Adrenal gland (tissue), 12 donors: ENCODE measurements around the gene HNMT. TPM values are rescaled to one million over a fixed set of nuclear protein-coding genes. Genes with fewer than 3 reads are reported as not detected.

Experiments
- DNase-seq, 7 donors: peaks; one replicate each; pipeline ENCODE4 v3.0.0-alpha.2; 2019 to 2020
- H3K27ac ChIP-seq, 5 donors: fragments of 200-600 bp; sonication (generic) in 4 of 5; 1 replicate in 3 of 5; 2 replicates in 2 of 5; pipeline versions ENCODE4 v1.5.1 to v1.8.0; 2016 to 2020; ENCODE audit warnings: mild to moderate bottlenecking in 1 of 5
- H3K27me3 ChIP-seq: fragments of 200-600 bp; 2 replicates; pipeline ENCODE4 v1.8.0; 2021
- H3K36me3 ChIP-seq, 2 donors: fragments of 200-600 bp; replicated peaks in 1 of 2; 1 replicate in 1 of 2; 2 replicates in 1 of 2; pipeline versions ENCODE4 v1.5.1 to v1.8.0; 2018 to 2022
- H3K4me1 ChIP-seq, 2 donors: fragments of 200-600 bp; replicated peaks in 1 of 2; 1 replicate in 1 of 2; 2 replicates in 1 of 2; pipeline versions ENCODE4 v1.5.1 to v1.8.0; 2018 to 2021
- H3K4me3 ChIP-seq, 4 donors: fragments of 200-600 bp; sonication (generic) in 3 of 4; one replicate each; pipeline ENCODE4 v1.5.1; 2016 to 2018
- H3K9me3 ChIP-seq, 3 donors: fragments of 200-600 bp; sonication (generic) in 1 of 3; replicated peaks in 1 of 3; 1 replicate in 2 of 3; 2 replicates in 1 of 3; pipeline versions ENCODE4 v1.5.1 to v1.8.0; 2016 to 2021
- CTCF ChIP-seq, 6 experiments: fragments of 450-650 bp in 4 of 6; fragments of 200-600 bp in 2 of 6; sonication (generic) in 1 of 6; IDR thresholded peaks; 1 replicate in 5 of 6; 2 replicates in 1 of 6; pipeline versions ENCODE4 v1.5.1 to v1.8.0; 2016 to 2021; ENCODE audit warnings: antibody characterized with exemption in 6 of 6, mild to moderate bottlenecking in 2 of 6, moderate library complexity in 1 of 6
- POLR2A ChIP-seq, 2 donors: fragments of 450-650 bp; IDR thresholded peaks; one replicate each; pipeline ENCODE4 v1.6.1; 2017; ENCODE audit warnings: antibody characterized with exemption in 2 of 2, mild to moderate bottlenecking in 2 of 2, moderate library complexity in 1 of 2
- WGBS, 4 donors: extraction: QIAGEN DNeasy Blood & Tissue Kit in 2 of 4; methylation state at CpG; one replicate each; pipeline versions ENCODE4 v1.1.5 to v1.1.7; 2013 to 2017; 5-methylcytosine and 5-hydroxymethylcytosine counted together
- intact Hi-C, 2 donors: fragments of 100-400 bp; cut with DNase I; formaldehyde crosslinking; loops; one replicate each; pipeline versions ENCODE4 v1.14.1 to v1.15.0; 2022 to 2023
- polyA plus RNA-seq, 3 donors: library from polyadenylated mRNA; stranded (reverse); fragments of 200-250 nt in 2 of 3; fragments of 350-450 nt in 1 of 3; fragmentation: Illumina TruSeq in 1 of 3; extraction: RNeasy Lipid Tissue Mini Kit (QIAGEN cat#74804) in 1 of 3; gene quantifications; one replicate each; pipeline ENCODE4 v1.2.3, GENCODE V29; 2013 to 2014
- total RNA-seq, 9 donors: library from RNA; depleted of rRNA in 4 of 9; stranded (reverse); fragments of >200 nt in 4 of 9; fragments of 120-200 nt in 1 of 9; fragmentation: NEBNext Ultra II Directional in 1 of 9; extraction: Animal tissue kit (Norgen Biotek cat#: 25700) in 1 of 9; gene quantifications; one replicate each; pipeline versions ENCODE4 v1.1.0 to v1.2.4, GENCODE V29; 2013 to 2023
- donor health status: healthy with polysubstance abuse.
- donor health status: Bipolar disorder and iron deficiency.
- donor health status: DM: yes; HTN: yes; CAD: no.
- donor health status: DM: no; HTN: no; CAD: no.
- donor health status: DM: no; HTN: no; CAD: no.
- donor health status: DM: yes; HTN: yes; CAD: no.

Gene HNMT
- total and polyA plus RNA-seq, 12 donors: 4.5 to 53.7 (median 21.3) TPM

- H3K9me3 ChIP-seq: no peaks in the 10 kb centered on the region
- no peak overlapping the region for H3K27ac ChIP-seq
- TF ChIP-seq CTCF (IDR thresholded peaks at IDR 0.05): no peak
- no peak for TF ChIP-seq POLR2A (IDR thresholded peaks at IDR 0.05)
- intact Hi-C loops: no loop called here
- no peak for DNase-seq
- H3K4me3 ChIP-seq: no peak overlapping the region
- H3K27me3 ChIP-seq: no peaks in the 10 kb centered on the region
- H3K36me3 ChIP-seq: no peaks in the 10 kb centered on the region
- H3K4me1 ChIP-seq: no peaks in the 10 kb centered on the region
Observed at GRCh38 chr2:138000796-138001195, 36.5 kb downstream of the HNMT start.

GRCh38 chr2:138003411-138003810, 39.1 kb downstream of the HNMT start:
- WGBS, 4 donors: 26 to 58% (median 37%) methylated on average over 1 of the region's 1 CpG

GRCh38 chr2:138007431-138007830, 43.2 kb downstream of the HNMT start:
- 89 to 96% (median 94%) methylated on average over 2 of the region's 2 CpGs for WGBS, 4 donors
- DNase-seq: no peak
- Histone ChIP-seq H3K36me3 (no peaks in the 10 kb centered on the region), H3K4me1 (no peaks in the 10 kb centered on the region), H3K9me3 (no peaks in the 10 kb centered on the region), H3K27ac (no peak overlapping the region), H3K4me3 (no peak overlapping the region), H3K27me3 (no peaks in the 10 kb centered on the region)
- intact Hi-C loops: no loop called here
- TF ChIP-seq CTCF (IDR thresholded peaks at IDR 0.05) (no peak), POLR2A (IDR thresholded peaks at IDR 0.05) (no peak)

More at GRCh38 chr2:138003411-138003810, 39.1 kb downstream of the HNMT start:
- Histone ChIP-seq H3K4me3 (no peak overlapping the region), H3K9me3 (no peaks in the 10 kb centered on the region), H3K27me3 (no peaks in the 10 kb centered on the region), H3K27ac (no peak overlapping the region), H3K4me1 (no peaks in the 10 kb centered on the region), H3K36me3 (no peaks in the 10 kb centered on the region)
- TF ChIP-seq CTCF (IDR thresholded peaks at IDR 0.05) (no peak), POLR2A (IDR thresholded peaks at IDR 0.05) (no peak)
- intact Hi-C loops: no loop called here
- no peak for DNase-seq

- Histone ChIP-seq H3K4me3 (no peak overlapping the region), H3K4me1 (no peaks in the 10 kb centered on the region), H3K36me3 (no peaks in the 10 kb centered on the region), H3K27ac (no peak overlapping the region), H3K9me3 (no peaks in the 10 kb centered on the region), H3K27me3 (no peaks in the 10 kb centered on the region)
- intact Hi-C loops: no loop called here
- 74 to 85% (median 77%) methylated on average over 1 of the region's 1 CpG for WGBS, 4 donors
- no peak for TF ChIP-seq CTCF (IDR thresholded peaks at IDR 0.05)
- TF ChIP-seq POLR2A (IDR thresholded peaks at IDR 0.05): no peak
- DNase-seq: no peak
Observed at GRCh38 chr2:138009622-138010021, 45.3 kb downstream of the HNMT start.
